Measurements from ENCODE around the gene CYP4Z1. TPM values are rescaled to one million over a fixed set of nuclear protein-coding genes. Genes with fewer than 3 reads are reported as not detected.
"Not testable (repeated sequence)": the region's sequence is repeated elsewhere in the genome, so short reads cannot be mapped to it uniquely, and the experiment has no call there.

The CYP4Z1 gene
- total RNA-seq, 1 donor from 2014 or later = not detected

GRCh38 chr1:47137198-47137597 is 70.2 kb downstream of the CYP4Z1 start, which contains the start of gene CYP4A22:
Gene CYP4A22, plus strand, starts transcription at chr1:47137441. Its CDS starts 45 bp downstream, at chr1:47137486.
- FAIRE-seq (no peak), DNase-seq (ENCODE audit: low read depth) (no peak)
- Histone ChIP-seq H3K27me3 (ENCODE audit: insufficient read depth, low read length) (no peaks in the 10 kb centered on the region), H3K4me2 (ENCODE audit: low read length) (no peak within 1 kb of the TSS), H4K20me1 (ENCODE audit: insufficient read depth, low read length) (no peaks in the 10 kb centered on the region), H3K36me3 (ENCODE audit: insufficient read depth, low read length) (no peaks in the 10 kb centered on the region), H3K4me3 (ENCODE audit: insufficient read depth, low read depth, low read length) (no peak within 1 kb of the TSS), H3K9me3 (ENCODE audit: insufficient read depth, low read depth, low read length) (no peaks in the 10 kb centered on the region), H3K9ac (ENCODE audit: low read length) (no peak within 1 kb of the TSS), H3K4me1 (ENCODE audit: insufficient read depth, low read length) (no peaks in the 10 kb centered on the region), H3K27ac (ENCODE audit: low read depth, low read length) (no peak within 1 kb of the TSS), H2AFZ (ENCODE audit: low read depth, low read length) (no peak within 1 kb of the TSS), H3K79me2 (ENCODE audit: insufficient read depth, low read length) (no peaks in the 10 kb centered on the region)
- no peaks in the 10 kb centered on the region for H3K36me3 Mint-ChIP-seq (ENCODE audit: low read depth, unreplicated experiment)
- TF ChIP-seq EZH2 (IDR thresholded peaks at IDR 0.05; ENCODE audit: insufficient read depth, low read length) = no peak
- TF ChIP-seq, protein P1, sequence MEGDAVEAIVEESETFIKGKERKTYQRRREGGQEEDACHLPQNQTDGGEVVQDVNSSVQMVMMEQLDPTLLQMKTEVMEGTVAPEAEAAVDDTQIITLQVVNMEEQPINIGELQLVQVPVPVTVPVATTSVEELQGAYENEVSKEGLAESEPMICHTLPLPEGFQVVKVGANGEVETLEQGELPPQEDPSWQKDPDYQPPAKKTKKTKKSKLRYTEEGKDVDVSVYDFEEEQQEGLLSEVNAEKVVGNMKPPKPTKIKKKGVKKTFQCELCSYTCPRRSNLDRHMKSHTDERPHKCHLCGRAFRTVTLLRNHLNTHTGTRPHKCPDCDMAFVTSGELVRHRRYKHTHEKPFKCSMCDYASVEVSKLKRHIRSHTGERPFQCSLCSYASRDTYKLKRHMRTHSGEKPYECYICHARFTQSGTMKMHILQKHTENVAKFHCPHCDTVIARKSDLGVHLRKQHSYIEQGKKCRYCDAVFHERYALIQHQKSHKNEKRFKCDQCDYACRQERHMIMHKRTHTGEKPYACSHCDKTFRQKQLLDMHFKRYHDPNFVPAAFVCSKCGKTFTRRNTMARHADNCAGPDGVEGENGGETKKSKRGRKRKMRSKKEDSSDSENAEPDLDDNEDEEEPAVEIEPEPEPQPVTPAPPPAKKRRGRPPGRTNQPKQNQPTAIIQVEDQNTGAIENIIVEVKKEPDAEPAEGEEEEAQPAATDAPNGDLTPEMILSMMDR (IDR thresholded peaks at IDR 0.05; ENCODE audit: insufficient read depth, low read depth, low read length) = no peak
- peaks cover 11% of the 10 kb centered on the region for H3K27me3 Mint-ChIP-seq (ENCODE audit: low read depth, unreplicated experiment)
- no peak within 1 kb of the TSS for H3K27ac Mint-ChIP-seq (ENCODE audit: unreplicated experiment)
- H3K4me3 Mint-ChIP-seq (ENCODE audit: unreplicated experiment) = no peak within 1 kb of the TSS
- H3K4me1 Mint-ChIP-seq (ENCODE audit: low read depth, unreplicated experiment) = no peaks in the 10 kb centered on the region
- peaks cover 5% of the 10 kb centered on the region for H3K9me3 Mint-ChIP-seq (ENCODE audit: unreplicated experiment)

DNA sequence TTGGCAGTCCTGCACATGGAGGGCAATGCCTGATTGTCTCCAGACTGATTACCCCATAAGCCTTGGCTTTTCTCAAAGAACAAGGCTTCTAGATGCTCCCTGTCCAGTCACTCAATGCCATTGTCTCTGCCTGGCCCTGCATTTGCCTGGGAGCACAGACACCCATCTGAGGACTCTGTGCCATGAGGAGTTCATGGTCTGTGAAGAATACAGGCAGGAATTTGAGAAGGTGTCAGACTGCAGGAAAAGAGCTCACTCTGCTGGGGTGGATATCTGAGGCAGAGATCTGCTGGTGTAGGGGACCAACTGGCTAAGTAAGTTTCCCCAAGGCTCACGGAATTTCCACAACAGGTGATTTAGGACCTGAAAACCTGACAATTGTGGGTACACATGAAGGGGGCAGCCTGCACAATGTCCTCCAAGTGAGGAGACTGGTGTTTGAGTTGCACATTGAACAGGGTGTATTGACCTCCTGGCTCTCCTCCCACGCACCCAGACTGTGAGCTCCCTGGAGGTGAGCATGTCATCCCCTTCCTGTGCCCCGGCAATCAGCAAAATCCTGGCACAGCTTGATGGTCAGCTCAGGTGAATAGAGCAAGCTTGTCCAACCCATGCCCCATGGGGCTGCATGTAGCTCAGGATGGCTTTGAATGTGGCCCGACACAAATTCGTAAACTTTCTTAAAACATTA is 71.0 kb downstream of the CYP4Z1 start:
- Histone ChIP-seq H3K4me2 (ENCODE audit: low read length) (no peak overlapping the region), H3K79me2 (ENCODE audit: insufficient read depth, low read length) (no peaks in the 10 kb centered on the region), H3K9me3 (ENCODE audit: insufficient read depth, low read depth, low read length) (no peaks in the 10 kb centered on the region), H4K20me1 (ENCODE audit: insufficient read depth, low read length) (no peaks in the 10 kb centered on the region), H3K9ac (ENCODE audit: low read length) (no peak overlapping the region), H3K4me3 (ENCODE audit: insufficient read depth, low read depth, low read length) (no peak overlapping the region), H3K27me3 (ENCODE audit: insufficient read depth, low read length) (no peaks in the 10 kb centered on the region), H2AFZ (ENCODE audit: low read depth, low read length) (no peak overlapping the region), H3K36me3 (ENCODE audit: insufficient read depth, low read length) (no peaks in the 10 kb centered on the region), H3K4me1 (ENCODE audit: insufficient read depth, low read length) (no peaks in the 10 kb centered on the region), H3K27ac (ENCODE audit: low read depth, low read length) (no peak overlapping the region)
- H3K4me3 Mint-ChIP-seq (ENCODE audit: unreplicated experiment) = no peak overlapping the region
- TF ChIP-seq EZH2 (IDR thresholded peaks at IDR 0.05; ENCODE audit: insufficient read depth, low read length) = no peak
- TF ChIP-seq, protein P1 (IDR thresholded peaks at IDR 0.05; ENCODE audit: insufficient read depth, low read depth, low read length) = no peak
- H3K27ac Mint-ChIP-seq (ENCODE audit: unreplicated experiment) = no peak overlapping the region
- FAIRE-seq (no peak), DNase-seq (ENCODE audit: low read depth) (no peak)
- H3K36me3 Mint-ChIP-seq (ENCODE audit: low read depth, unreplicated experiment) = no peaks in the 10 kb centered on the region
- H3K27me3 Mint-ChIP-seq (ENCODE audit: low read depth, unreplicated experiment) = peaks cover 13% of the 10 kb centered on the region
- no peaks in the 10 kb centered on the region for H3K4me1 Mint-ChIP-seq (ENCODE audit: low read depth, unreplicated experiment)
- H3K9me3 Mint-ChIP-seq (ENCODE audit: unreplicated experiment) = peaks cover 5% of the 10 kb centered on the region

GRCh38 chr1:47140358-47140757 is 73.3 kb downstream of the CYP4Z1 start:
- peaks cover 18% of the 10 kb centered on the region for H3K27me3 Mint-ChIP-seq (ENCODE audit: low read depth, unreplicated experiment)
- not testable (repeated sequence) for DNase-seq (ENCODE audit: low read depth); H3K27me3 ChIP-seq (ENCODE audit: insufficient read depth, low read length); H3K27ac ChIP-seq (ENCODE audit: low read depth, low read length); H3K4me1 ChIP-seq (ENCODE audit: insufficient read depth, low read length); H3K4me3 Mint-ChIP-seq (ENCODE audit: unreplicated experiment); H3K4me1 Mint-ChIP-seq (ENCODE audit: low read depth, unreplicated experiment); H3K9ac ChIP-seq (ENCODE audit: low read length); H3K9me3 Mint-ChIP-seq (ENCODE audit: unreplicated experiment); H3K4me2 ChIP-seq (ENCODE audit: low read length); H3K9me3 ChIP-seq (ENCODE audit: insufficient read depth, low read depth, low read length); H4K20me1 ChIP-seq (ENCODE audit: insufficient read depth, low read length); H2AFZ ChIP-seq (ENCODE audit: low read depth, low read length); H3K36me3 ChIP-seq (ENCODE audit: insufficient read depth, low read length); H3K27ac Mint-ChIP-seq (ENCODE audit: unreplicated experiment); H3K36me3 Mint-ChIP-seq (ENCODE audit: low read depth, unreplicated experiment); FAIRE-seq; H3K79me2 ChIP-seq (ENCODE audit: insufficient read depth, low read length); H3K4me3 ChIP-seq (ENCODE audit: insufficient read depth, low read depth, low read length)

Data from astrocyte (in vitro differentiated cells and primary cell).